Measurements from ENCODE around the gene CR1L. TPM values are rescaled to one million over a fixed set of nuclear protein-coding genes. Genes with fewer than 3 reads are reported as not detected.
A peak's percentile ranks its signal among the peaks of the same experiment; 100 is the strongest.

The CR1L gene
- total and polyA plus RNA-seq, 9 of the 15 experiments (the other 6 are each of a cell fraction or from before 2014, with no cell fraction given), result 10.1 to 74.8 (median 34.3) TPM

DNA sequence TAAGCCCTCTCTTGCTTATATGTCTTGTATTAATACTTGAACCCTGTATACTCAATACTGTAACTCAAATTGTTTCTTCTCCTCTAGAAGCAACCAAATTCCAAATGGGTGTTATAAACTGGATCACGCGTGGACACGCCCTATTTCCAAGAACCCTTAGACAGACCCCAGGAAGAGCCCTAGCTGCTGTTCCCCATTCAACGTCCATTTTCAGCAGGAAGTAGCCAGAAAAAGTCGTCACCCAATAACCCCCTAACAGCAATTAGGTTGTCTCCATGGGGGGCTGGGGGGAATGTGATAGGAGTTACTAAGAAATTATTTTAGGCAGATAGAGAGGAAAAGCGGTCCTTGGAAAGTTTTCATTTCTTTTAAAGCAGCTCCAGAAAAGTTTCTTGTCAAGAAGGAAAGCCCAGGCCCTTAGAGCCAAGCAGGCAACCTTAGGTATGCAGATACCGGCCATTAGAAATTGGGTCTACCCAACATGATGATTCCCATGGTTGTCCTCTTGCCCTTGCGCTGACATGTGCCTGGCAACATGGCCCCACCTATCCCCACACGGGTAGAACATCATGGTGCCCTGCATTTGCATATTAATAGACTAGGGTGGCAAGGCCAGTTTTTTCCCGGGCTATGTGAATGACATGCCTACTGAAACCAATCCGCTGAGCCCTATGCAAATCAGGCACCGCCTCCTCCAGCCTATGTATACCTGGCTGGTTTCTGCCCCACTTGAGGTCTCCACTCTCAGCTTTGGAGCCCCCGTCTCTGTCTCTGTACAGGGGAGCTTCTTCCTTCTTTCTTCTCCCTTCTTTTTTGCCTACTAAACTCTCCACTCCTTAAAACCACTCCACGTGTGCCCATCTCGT, 102.9 kb downstream of the CR1L start (continued):
- no peak for TF ChIP-seq RCOR1 (IDR thresholded peaks at IDR 0.05; ENCODE audit: borderline replicate concordance in 1 of 2, low read depth in 2 of 2, low read length in 2 of 2)
- TF ChIP-seq ADNP (tag; IDR thresholded peaks at IDR 0.05), result no peak
- TF ChIP-seq ETV5 (CRISPR knock-in tag; IDR thresholded peaks at IDR 0.05; ENCODE audit: low read depth), result 0 out of 2 replicates have a peak, but pooled peaks have one; percentile 15
- TF ChIP-seq CBFB (CRISPR knock-in tag; IDR thresholded peaks at IDR 0.05), result no peak
- no peak for TF ChIP-seq ARID2 (IDR thresholded peaks at IDR 0.05)
- TF ChIP-seq SMARCE1 (IDR thresholded peaks at IDR 0.05), result no peak
- peak in 1 of 2 experiments; percentile 53; a peak in 2 of 4 replicates for TF ChIP-seq TBL1XR1 (IDR thresholded peaks at IDR 0.05; ENCODE audit: low read length in 2 of 2)
- no peak; the same call in 1 of the 2 replicates for TF ChIP-seq TOE1 (IDR thresholded peaks at IDR 0.05; ENCODE audit: borderline replicate concordance)
- TF ChIP-seq TOE1 (CRISPR knock-in tag; IDR thresholded peaks at IDR 0.05; ENCODE audit: borderline replicate concordance, low read depth), result no peak
- TF ChIP-seq NONO (IDR thresholded peaks at IDR 0.05; ENCODE audit: low read depth in 2 of 2, low read length in 1 of 2), result no peak
- TF ChIP-seq ILK (tag; IDR thresholded peaks at IDR 0.05; ENCODE audit: borderline replicate concordance, low read depth), result no peak
- TF ChIP-seq ZFP1 (CRISPR knock-in tag; IDR thresholded peaks at IDR 0.05), result 0 out of 2 replicates have a peak, but pooled peaks have one; percentile 13
- no peak for TF ChIP-seq CAMTA2 (CRISPR knock-in tag; conservative IDR thresholded peaks at IDR 0.05)
- TF ChIP-seq MCM7 (IDR thresholded peaks at IDR 0.05), result no peak
- no peak for TF ChIP-seq NCOA6 (IDR thresholded peaks at IDR 0.05)
- TF ChIP-seq, protein P1, sequence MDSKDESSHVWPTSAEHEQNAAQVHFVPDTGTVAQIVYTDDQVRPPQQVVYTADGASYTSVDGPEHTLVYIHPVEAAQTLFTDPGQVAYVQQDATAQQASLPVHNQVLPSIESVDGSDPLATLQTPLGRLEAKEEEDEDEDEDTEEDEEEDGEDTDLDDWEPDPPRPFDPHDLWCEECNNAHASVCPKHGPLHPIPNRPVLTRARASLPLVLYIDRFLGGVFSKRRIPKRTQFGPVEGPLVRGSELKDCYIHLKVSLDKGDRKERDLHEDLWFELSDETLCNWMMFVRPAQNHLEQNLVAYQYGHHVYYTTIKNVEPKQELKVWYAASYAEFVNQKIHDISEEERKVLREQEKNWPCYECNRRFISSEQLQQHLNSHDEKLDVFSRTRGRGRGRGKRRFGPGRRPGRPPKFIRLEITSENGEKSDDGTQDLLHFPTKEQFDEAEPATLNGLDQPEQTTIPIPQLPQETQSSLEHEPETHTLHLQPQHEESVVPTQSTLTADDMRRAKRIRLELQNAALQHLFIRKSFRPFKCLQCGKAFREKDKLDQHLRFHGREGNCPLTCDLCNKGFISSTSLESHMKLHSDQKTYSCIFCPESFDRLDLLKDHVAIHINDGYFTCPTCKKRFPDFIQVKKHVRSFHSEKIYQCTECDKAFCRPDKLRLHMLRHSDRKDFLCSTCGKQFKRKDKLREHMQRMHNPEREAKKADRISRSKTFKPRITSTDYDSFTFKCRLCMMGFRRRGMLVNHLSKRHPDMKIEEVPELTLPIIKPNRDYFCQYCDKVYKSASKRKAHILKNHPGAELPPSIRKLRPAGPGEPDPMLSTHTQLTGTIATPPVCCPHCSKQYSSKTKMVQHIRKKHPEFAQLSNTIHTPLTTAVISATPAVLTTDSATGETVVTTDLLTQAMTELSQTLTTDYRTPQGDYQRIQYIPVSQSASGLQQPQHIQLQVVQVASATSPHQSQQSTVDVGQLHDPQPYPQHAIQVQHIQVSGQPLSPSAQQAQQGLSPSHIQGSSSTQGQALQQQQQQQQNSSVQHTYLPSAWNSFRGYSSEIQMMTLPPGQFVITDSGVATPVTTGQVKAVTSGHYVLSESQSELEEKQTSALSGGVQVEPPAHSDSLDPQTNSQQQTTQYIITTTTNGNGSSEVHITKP (IDR thresholded peaks at IDR 0.05; ENCODE audit: partially characterized antibody), result peak; percentile 40
- TF ChIP-seq KDM4B (IDR thresholded peaks at IDR 0.05; ENCODE audit: borderline replicate concordance in 2 of 2, low read depth in 1 of 2), result no peak
- TF ChIP-seq, protein P2, sequence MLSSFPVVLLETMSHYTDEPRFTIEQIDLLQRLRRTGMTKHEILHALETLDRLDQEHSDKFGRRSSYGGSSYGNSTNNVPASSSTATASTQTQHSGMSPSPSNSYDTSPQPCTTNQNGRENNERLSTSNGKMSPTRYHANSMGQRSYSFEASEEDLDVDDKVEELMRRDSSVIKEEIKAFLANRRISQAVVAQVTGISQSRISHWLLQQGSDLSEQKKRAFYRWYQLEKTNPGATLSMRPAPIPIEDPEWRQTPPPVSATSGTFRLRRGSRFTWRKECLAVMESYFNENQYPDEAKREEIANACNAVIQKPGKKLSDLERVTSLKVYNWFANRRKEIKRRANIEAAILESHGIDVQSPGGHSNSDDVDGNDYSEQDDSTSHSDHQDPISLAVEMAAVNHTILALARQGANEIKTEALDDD (IDR thresholded peaks at IDR 0.05), result no peak
- TF ChIP-seq, protein P3, sequence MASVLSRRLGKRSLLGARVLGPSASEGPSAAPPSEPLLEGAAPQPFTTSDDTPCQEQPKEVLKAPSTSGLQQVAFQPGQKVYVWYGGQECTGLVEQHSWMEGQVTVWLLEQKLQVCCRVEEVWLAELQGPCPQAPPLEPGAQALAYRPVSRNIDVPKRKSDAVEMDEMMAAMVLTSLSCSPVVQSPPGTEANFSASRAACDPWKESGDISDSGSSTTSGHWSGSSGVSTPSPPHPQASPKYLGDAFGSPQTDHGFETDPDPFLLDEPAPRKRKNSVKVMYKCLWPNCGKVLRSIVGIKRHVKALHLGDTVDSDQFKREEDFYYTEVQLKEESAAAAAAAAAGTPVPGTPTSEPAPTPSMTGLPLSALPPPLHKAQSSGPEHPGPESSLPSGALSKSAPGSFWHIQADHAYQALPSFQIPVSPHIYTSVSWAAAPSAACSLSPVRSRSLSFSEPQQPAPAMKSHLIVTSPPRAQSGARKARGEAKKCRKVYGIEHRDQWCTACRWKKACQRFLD (CRISPR knock-in tag; IDR thresholded peaks at IDR 0.05), result no peak
- TF ChIP-seq EGR1 (conservative IDR thresholded peaks at IDR 0.05), result no peak
- no peak; the same call in 1 of the 2 replicates for TF ChIP-seq GATAD2A (IDR thresholded peaks at IDR 0.05)
- no peak; the same call in 1 of the 2 replicates for TF ChIP-seq HDGF (IDR thresholded peaks at IDR 0.05)
- no peak for TF ChIP-seq JUN (IDR thresholded peaks at IDR 0.05; ENCODE audit: borderline replicate concordance, low read depth, low read length)
- no peak for TF ChIP-seq JUN (CRISPR knock-in tag; IDR thresholded peaks at IDR 0.05; ENCODE audit: borderline replicate concordance)

All from K562 (cell line).